H1 (cell line): ENCODE results near the gene GATC. TPM values are rescaled to one million over a fixed set of nuclear protein-coding genes. Genes with fewer than 3 reads are reported as not detected.

ENCODE experiments used
- CHD7 ChIP-seq: fragments of 300-600 bp; sonication (generic); IDR thresholded peaks from 2 replicates; pipeline ENCODE4 v1.7.1; 2012; ENCODE audit warnings: low read length, moderate library complexity, mild to moderate bottlenecking, inconsistent platforms; ENCODE audit not compliant: insufficient replicate concordance
- E2F6 ChIP-seq: IDR thresholded peaks from 2 replicates; pipeline ENCODE4 v1.6.1; 2012; ENCODE audit warnings: inconsistent platforms
- KDM4A ChIP-seq: IDR thresholded peaks from one replicate; pipeline ENCODE4 v1.7.1; 2012; ENCODE audit warnings: low read depth, mild to moderate bottlenecking, moderate library complexity, low read length, inconsistent platforms; ENCODE audit not compliant: severe bottlenecking
- SP4 ChIP-seq: IDR thresholded peaks from 2 replicates; pipeline ENCODE4 v1.6.1; 2012; ENCODE audit warnings: low read length, inconsistent platforms
- TAF1 ChIP-seq: IDR thresholded peaks from 2 replicates; pipeline ENCODE4 v1.6.1; 2011; ENCODE audit warnings: mild to moderate bottlenecking, low read depth, low read length
- USF2 ChIP-seq: IDR thresholded peaks from 2 replicates; pipeline ENCODE4 v1.6.1; 2011; ENCODE audit warnings: low read length, improper control_type of control experiment
- polyA plus RNA-seq, 7 experiments: library from polyadenylated mRNA; depleted of rRNA in 3 of 7; stranded (reverse) in 5 of 7; unstranded in 2 of 7; fragments of >200 nt in 5 of 7; fragments of 200-250 nt in 2 of 7; gene quantifications; 1 replicate in 5 of 7; 2 replicates in 1 of 7; 4 replicates in 1 of 7; pipeline versions ENCODE4 v1.2.1 to v1.2.3, GENCODE V29; 2011 to 2013; ENCODE audit warnings: missing spikeins in 2 of 7, mixed read lengths in 2 of 7
- total RNA-seq: library from RNA; stranded (reverse); fragmentation: NEBNext Ultra II Directional; extraction: Animal tissue kit (Norgen Biotek cat#: 25700); gene quantifications from 2 replicates; pipeline ENCODE4 v1.2.1, GENCODE V29; 2021

Gene GATC
- total and polyA plus RNA-seq, 2 of the 8 experiments (the other 6 are each of a cell fraction or from before 2014, with no cell fraction given) = 13.2 to 30.4 TPM

- TF ChIP-seq CHD7 = no peak
- TF ChIP-seq USF2 = no peak; the same call in 1 of the 2 replicates
- 0 out of 2 replicates have a peak, but pooled peaks have one; percentile 32 for TF ChIP-seq E2F6
- TF ChIP-seq SP4 = peak; percentile 74; the same call in 1 of the 2 replicates
- peak; percentile 100 for TF ChIP-seq KDM4A
- peak; percentile 94 for TF ChIP-seq TAF1
Observed at GRCh38 chr12:120445911-120446843, at the start of gene GATC, which contains the start of gene TRIAP1 (continued).
